ENCODE results near the gene POMGNT2.
A peak's percentile ranks its signal among the peaks of the same experiment; 100 is the strongest.

Gene POMGNT2

DNA sequence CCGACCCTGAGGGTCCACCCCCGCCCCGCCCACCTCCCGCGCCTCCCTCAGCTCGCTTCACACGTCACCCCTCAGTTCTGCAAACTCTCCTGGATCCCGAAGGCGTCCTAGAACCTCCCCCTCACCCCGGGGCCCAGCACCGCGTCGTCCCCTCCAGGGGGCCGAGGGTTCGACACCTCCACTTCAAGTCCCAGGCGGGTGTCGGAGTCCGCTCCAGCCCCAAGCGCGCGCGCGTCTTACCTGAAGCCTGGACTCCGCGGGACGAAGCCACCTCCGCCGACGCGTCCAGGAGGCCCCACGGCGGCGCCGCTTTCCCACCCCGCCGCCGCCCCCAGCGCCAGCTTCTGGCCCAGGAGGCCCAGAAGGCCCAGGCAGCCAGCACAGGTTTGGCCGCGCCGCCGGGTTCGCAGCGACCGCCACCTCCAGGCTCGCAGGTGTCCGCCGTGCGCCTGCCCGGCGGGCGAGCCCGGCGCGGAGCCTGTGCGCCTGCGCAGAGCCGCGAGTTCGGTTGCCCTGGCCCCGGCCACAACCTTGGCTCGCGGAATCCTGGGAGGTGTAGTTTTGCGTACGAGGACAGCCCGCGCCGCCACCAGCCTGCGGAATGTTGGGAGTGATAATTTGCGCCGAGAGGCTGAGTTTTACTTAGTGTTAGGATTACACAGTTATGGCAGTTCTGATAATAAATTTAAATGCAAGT lies at the start of gene POMGNT2:
Gene POMGNT2, minus strand, starts transcription at position 484 of the 697 bp plus-strand sequence. CDS start 24,648 bp downstream, outside the sequence.
- peak; percentile 38 for DNase-seq (ENCODE audit: extremely low read depth, low read depth)
- H3K4me3 ChIP-seq (replicated peaks; ENCODE audit: low read depth, low read length) = peak within 1 kb of the TSS; percentile 69
- TF ChIP-seq, protein P1, sequence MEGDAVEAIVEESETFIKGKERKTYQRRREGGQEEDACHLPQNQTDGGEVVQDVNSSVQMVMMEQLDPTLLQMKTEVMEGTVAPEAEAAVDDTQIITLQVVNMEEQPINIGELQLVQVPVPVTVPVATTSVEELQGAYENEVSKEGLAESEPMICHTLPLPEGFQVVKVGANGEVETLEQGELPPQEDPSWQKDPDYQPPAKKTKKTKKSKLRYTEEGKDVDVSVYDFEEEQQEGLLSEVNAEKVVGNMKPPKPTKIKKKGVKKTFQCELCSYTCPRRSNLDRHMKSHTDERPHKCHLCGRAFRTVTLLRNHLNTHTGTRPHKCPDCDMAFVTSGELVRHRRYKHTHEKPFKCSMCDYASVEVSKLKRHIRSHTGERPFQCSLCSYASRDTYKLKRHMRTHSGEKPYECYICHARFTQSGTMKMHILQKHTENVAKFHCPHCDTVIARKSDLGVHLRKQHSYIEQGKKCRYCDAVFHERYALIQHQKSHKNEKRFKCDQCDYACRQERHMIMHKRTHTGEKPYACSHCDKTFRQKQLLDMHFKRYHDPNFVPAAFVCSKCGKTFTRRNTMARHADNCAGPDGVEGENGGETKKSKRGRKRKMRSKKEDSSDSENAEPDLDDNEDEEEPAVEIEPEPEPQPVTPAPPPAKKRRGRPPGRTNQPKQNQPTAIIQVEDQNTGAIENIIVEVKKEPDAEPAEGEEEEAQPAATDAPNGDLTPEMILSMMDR (IDR thresholded peaks at IDR 0.05; ENCODE audit: low read depth, low read length, missing control alignments) = no peak

DNA sequence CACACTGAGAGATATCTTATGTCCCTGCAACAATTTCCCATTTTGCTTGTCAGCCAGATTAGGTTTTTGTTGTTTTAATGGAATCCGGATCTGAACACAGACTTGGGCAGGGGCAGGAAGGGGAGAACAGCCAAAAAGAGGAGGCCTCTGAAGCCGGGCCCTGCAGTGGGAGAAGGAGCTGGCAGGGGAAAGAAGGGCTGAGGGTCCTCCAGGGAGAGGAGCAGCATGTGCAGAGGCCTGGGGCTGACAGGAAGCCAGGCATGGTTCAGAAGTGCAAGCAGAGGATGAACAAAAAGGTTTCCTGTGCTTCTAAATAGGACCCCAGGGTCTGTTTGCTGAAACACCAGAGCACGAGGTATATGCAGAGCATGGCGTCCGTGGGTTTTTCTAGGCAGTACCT lies 49.1 kb upstream of the POMGNT2 start:
- no peak for DNase-seq (ENCODE audit: extremely low read depth, low read depth)
- TF ChIP-seq, protein P1 (IDR thresholded peaks at IDR 0.05; ENCODE audit: low read depth, low read length, missing control alignments) = no peak
- H3K4me3 ChIP-seq (replicated peaks; ENCODE audit: low read depth, low read length) = no peak overlapping the region

DNA sequence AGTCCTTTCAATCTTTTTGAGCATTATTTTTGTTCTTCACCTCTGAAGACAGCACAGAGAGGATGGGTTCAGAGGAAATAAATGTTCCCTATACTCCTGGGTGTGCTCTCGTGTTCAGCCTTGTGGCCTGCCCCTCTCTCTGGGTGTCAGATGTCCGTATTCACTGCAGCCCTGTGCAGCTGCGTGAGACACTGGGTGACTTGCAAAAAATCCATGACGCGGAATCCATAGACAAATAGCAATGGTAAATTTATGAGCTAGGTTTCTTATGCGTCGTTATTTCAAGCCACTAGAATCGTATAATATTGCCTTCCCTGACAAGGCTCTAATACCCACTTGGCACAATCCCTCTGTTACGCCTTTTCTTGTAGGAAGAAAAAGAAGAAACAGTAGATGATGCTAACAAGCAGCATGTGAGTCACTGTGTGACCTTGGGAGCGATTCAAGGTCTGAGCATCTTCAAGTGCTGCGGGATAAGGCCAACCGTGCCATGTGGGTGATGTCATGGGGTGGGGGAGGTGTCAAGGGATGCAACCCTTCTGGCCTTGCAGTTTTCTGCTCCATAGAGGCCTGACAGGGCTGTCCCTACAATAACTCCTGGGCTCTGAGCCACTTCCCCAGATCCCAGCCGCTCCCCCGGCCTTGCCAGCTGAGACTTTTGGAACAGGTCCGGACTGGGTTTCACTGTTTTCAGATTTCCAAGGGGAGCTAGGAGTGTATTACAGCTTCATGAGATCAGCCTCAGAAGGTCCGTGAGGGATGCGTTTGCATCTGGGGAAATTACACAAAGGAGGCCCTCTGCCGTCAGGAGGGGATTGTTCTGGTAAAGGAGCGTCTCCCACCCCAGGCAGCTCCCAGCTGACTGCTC lies 47.6 kb upstream of the POMGNT2 start:
- TF ChIP-seq, protein P1 (IDR thresholded peaks at IDR 0.05; ENCODE audit: low read depth, low read length, missing control alignments) = no peak
- no peak for DNase-seq (ENCODE audit: extremely low read depth, low read depth)

DNA sequence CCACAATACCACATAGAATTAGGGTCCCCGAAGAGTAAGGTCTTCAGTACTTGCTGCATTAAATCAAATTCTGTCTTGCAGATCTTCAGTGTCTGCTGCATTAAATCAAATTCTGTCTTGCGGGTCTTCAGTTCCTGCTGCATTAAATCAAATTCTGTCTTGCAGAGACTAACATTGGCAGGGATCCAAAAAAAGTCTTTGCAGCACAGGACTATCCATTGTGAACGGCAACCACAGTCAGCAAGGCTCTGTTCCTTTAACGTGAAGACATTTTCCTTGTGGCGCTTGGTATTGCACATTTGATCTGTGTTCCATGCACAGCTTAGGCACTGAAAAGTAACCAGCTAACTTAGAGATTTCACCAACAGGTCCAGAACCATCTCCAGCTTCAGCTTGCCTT lies 46.8 kb upstream of the POMGNT2 start:
- TF ChIP-seq, protein P1 (IDR thresholded peaks at IDR 0.05; ENCODE audit: low read depth, low read length, missing control alignments) = no peak
- H3K4me3 ChIP-seq (replicated peaks; ENCODE audit: low read depth, low read length) = no peak overlapping the region
- DNase-seq (ENCODE audit: extremely low read depth, low read depth) = no peak

More for the DNA sequence above, 47.6 kb upstream of the POMGNT2 start:
- H3K4me3 ChIP-seq (replicated peaks; ENCODE audit: low read depth, low read length) = no peak overlapping the region

DNA sequence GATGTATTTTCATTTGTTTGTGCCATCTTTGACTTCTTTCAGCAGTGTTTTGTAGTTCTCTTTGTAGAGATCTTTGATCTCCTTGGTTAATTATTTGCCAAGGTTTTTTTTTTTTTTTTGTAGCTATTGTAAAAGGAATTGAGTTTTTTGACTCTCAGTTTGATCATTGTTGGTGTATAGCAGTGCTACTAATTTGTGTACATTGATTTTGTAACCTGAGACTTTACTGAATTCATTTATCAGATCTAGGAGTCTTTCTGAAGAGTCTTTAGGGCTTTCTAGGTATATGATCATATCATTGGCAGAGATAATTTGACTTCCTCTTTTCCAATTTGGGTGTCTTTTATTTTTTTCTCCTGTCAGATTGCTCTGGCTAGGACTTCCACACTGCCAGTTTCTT lies 42.2 kb upstream of the POMGNT2 start:
- TF ChIP-seq, protein P1 (IDR thresholded peaks at IDR 0.05; ENCODE audit: low read depth, low read length, missing control alignments) = no peak
- no peak for DNase-seq (ENCODE audit: extremely low read depth, low read depth)
- H3K4me3 ChIP-seq (replicated peaks; ENCODE audit: low read depth, low read length) = no peak overlapping the region

DNA sequence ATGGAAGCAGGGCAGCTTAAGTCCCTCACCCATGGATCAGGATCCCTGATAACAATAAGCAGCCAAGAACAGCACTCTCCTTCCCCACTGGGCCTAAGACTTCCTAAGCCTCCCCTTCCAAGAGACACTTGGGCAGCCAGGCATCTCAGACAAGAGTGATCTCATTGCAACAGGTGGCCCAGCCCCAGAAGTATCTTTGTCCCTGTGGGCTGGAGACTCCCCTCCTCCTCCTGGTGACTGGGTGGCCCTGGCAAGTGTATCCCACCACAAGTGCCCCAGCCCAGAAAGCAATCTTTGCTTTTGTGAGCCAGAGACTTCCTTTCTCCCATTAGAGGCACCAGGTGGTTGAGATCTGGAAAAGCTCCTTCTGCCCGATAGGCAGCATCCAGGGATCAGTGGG lies 40.7 kb upstream of the POMGNT2 start:
- H3K4me3 ChIP-seq (replicated peaks; ENCODE audit: low read depth, low read length) = no peak overlapping the region
- TF ChIP-seq, protein P1 (IDR thresholded peaks at IDR 0.05; ENCODE audit: low read depth, low read length, missing control alignments) = no peak
- DNase-seq (ENCODE audit: extremely low read depth, low read depth) = no peak
